Vagina (tissue), 2 donors: Measurements from ENCODE around the gene MROH9. TPM values are rescaled to one million over a fixed set of nuclear protein-coding genes. Genes with fewer than 3 reads are reported as not detected.

Experiments
- DNase-seq, 2 donors: peaks; one replicate each; pipeline ENCODE4 v3.0.0-alpha.2; 2017; ENCODE audit errors: extremely low spot score in 2 of 2
- H3K27ac ChIP-seq: fragments of 200-600 bp; sonication (generic); one replicate; pipeline ENCODE4 v1.5.1; 2019
- H3K27me3 ChIP-seq: fragments of 200-600 bp; sonication (generic); one replicate; pipeline ENCODE4 v1.5.1; 2019
- H3K36me3 ChIP-seq, 2 donors: fragments of 200-600 bp; sonication (generic); one replicate each; pipeline ENCODE4 v1.5.1; 2017 to 2019
- H3K4me1 ChIP-seq: fragments of 200-600 bp; sonication (generic); one replicate; pipeline ENCODE4 v1.5.1; 2019
- H3K4me3 ChIP-seq, 2 donors: fragments of 200-600 bp; sonication (generic); 1 replicate in 1 of 2; 2 replicates in 1 of 2; pipeline ENCODE4 v1.5.1; 2016 to 2019
- H3K9me3 ChIP-seq: fragments of 200-600 bp; sonication (generic); one replicate; pipeline ENCODE4 v1.5.1; 2019
- CTCF ChIP-seq, 3 experiments: fragments of 450-650 bp in 2 of 3; fragments of 200-600 bp in 1 of 3; sonication (generic) in 1 of 3; IDR thresholded peaks; one replicate each; pipeline ENCODE4 v1.5.1; 2017 to 2019; ENCODE audit warnings: antibody characterized with exemption in 3 of 3, mild to moderate bottlenecking in 2 of 3, moderate library complexity in 2 of 3
- POLR2A ChIP-seq, 2 donors: fragments of 450-650 bp; IDR thresholded peaks; one replicate each; pipeline ENCODE4 v1.6.1; 2017; ENCODE audit warnings: antibody characterized with exemption in 2 of 2, mild to moderate bottlenecking in 2 of 2, moderate library complexity in 2 of 2
- POLR2AphosphoS5 ChIP-seq, 2 donors: sonication (generic); formaldehyde crosslinking; IDR thresholded peaks; one replicate each; pipeline ENCODE4 v1.9.0; 2017; ENCODE audit warnings: antibody characterized with exemption in 2 of 2, mild to moderate bottlenecking in 2 of 2, low read depth in 1 of 2; ENCODE audit not compliant: insufficient read depth in 1 of 2
- intact Hi-C: fragments of 100-400 bp; cut with DNase I; formaldehyde crosslinking; loops from one replicate; pipeline ENCODE4 v1.15.1; 2023
- total RNA-seq: library from RNA; depleted of rRNA; stranded (reverse); fragments of >200 nt; gene quantifications from one replicate; pipeline ENCODE4 v1.2.3, GENCODE V29; 2016

MROH9 gene
- total RNA-seq, 1 donor from 2014 or later, result not detected

- H3K4me3 ChIP-seq, result no peak overlapping the region
- no peaks in the 10 kb centered on the region for H3K27me3 ChIP-seq
- intact Hi-C loops, result loop anchor here (10.0 kb wide), 1 partner anchor 265 kb away; no protein-coding TSS in a partner anchor
- no peaks in the 10 kb centered on the region for H3K9me3 ChIP-seq
- H3K4me1 ChIP-seq, result no peaks in the 10 kb centered on the region
- no peaks in the 10 kb centered on the region for H3K36me3 ChIP-seq
- no peak overlapping the region for H3K27ac ChIP-seq
- no peak for TF ChIP-seq POLR2A (IDR thresholded peaks at IDR 0.05)
- TF ChIP-seq CTCF (IDR thresholded peaks at IDR 0.05), result no peak
- TF ChIP-seq POLR2AphosphoS5 (IDR thresholded peaks at IDR 0.05; ENCODE audit: insufficient read depth in 1 of 2, low read depth in 1 of 2), result no peak
- no peak for DNase-seq
Observed at GRCh38 chr1:170970256-170970655, 34.9 kb downstream of the MROH9 start.

- no peak for TF ChIP-seq POLR2A (IDR thresholded peaks at IDR 0.05)
- no peak for TF ChIP-seq CTCF (IDR thresholded peaks at IDR 0.05)
- no peak for TF ChIP-seq POLR2AphosphoS5 (IDR thresholded peaks at IDR 0.05; ENCODE audit: insufficient read depth in 1 of 2, low read depth in 1 of 2)
- intact Hi-C loops, result loop anchor here (10.0 kb wide), 1 partner anchor 256 kb away; no protein-coding TSS in a partner anchor
Observed at GRCh38 chr1:170978371-170978910, 43.1 kb downstream of the MROH9 start.

GRCh38 chr1:170985406-170985805, 50.1 kb downstream of the MROH9 start:
- TF ChIP-seq POLR2A (IDR thresholded peaks at IDR 0.05), result no peak
- TF ChIP-seq CTCF (IDR thresholded peaks at IDR 0.05), result no peak
- no peak for TF ChIP-seq POLR2AphosphoS5 (IDR thresholded peaks at IDR 0.05; ENCODE audit: insufficient read depth in 1 of 2, low read depth in 1 of 2)

More at GRCh38 chr1:170978371-170978910, 43.1 kb downstream of the MROH9 start:
- Histone ChIP-seq H3K4me1 (no peaks in the 10 kb centered on the region), H3K4me3 (no peak overlapping the region), H3K27me3 (no peaks in the 10 kb centered on the region), H3K27ac (no peak overlapping the region), H3K36me3 (no peaks in the 10 kb centered on the region), H3K9me3 (no peaks in the 10 kb centered on the region)
- DNase-seq, result no peak

GRCh38 chr1:170986901-170987300, 51.6 kb downstream of the MROH9 start:
- H3K9me3 ChIP-seq, result no peaks in the 10 kb centered on the region
- H3K36me3 ChIP-seq, result no peaks in the 10 kb centered on the region
- no peaks in the 10 kb centered on the region for H3K27me3 ChIP-seq
- no peak for DNase-seq
- no peak overlapping the region for H3K27ac ChIP-seq
- no peaks in the 10 kb centered on the region for H3K4me1 ChIP-seq
- TF ChIP-seq POLR2AphosphoS5 (IDR thresholded peaks at IDR 0.05; ENCODE audit: insufficient read depth in 1 of 2, low read depth in 1 of 2) (no peak), POLR2A (IDR thresholded peaks at IDR 0.05) (no peak), CTCF (IDR thresholded peaks at IDR 0.05) (no peak)
- H3K4me3 ChIP-seq, result no peak overlapping the region
- intact Hi-C loops, result no loop called here

More at GRCh38 chr1:170985406-170985805, 50.1 kb downstream of the MROH9 start:
- no peaks in the 10 kb centered on the region for H3K4me1 ChIP-seq
- H3K27me3 ChIP-seq, result no peaks in the 10 kb centered on the region
- no peaks in the 10 kb centered on the region for H3K9me3 ChIP-seq
- H3K36me3 ChIP-seq, result no peaks in the 10 kb centered on the region
- intact Hi-C loops, result no loop called here
- DNase-seq, result no peak
- no peak overlapping the region for H3K4me3 ChIP-seq
- H3K27ac ChIP-seq, result no peak overlapping the region

GRCh38 chr1:170987424-170987823, 52.1 kb downstream of the MROH9 start:
- H3K9me3 ChIP-seq, result no peaks in the 10 kb centered on the region
- TF ChIP-seq POLR2A (IDR thresholded peaks at IDR 0.05) (no peak), POLR2AphosphoS5 (IDR thresholded peaks at IDR 0.05; ENCODE audit: insufficient read depth in 1 of 2, low read depth in 1 of 2) (no peak), CTCF (IDR thresholded peaks at IDR 0.05) (no peak)
- no peak overlapping the region for H3K4me3 ChIP-seq
- no peak for DNase-seq
- intact Hi-C loops, result no loop called here
- no peaks in the 10 kb centered on the region for H3K27me3 ChIP-seq
- no peaks in the 10 kb centered on the region for H3K4me1 ChIP-seq
- no peaks in the 10 kb centered on the region for H3K36me3 ChIP-seq
- H3K27ac ChIP-seq, result no peak overlapping the region
